ENCODE results near the gene ZCCHC14.
"Not testable (repeated sequence)": the region's sequence is repeated elsewhere in the genome, so short reads cannot be mapped to it uniquely, and the experiment has no call there.

Gene ZCCHC14

GRCh38 chr16:87390641-87391323 is 102.0 kb downstream of the ZCCHC14 start:
- TF ChIP-seq EZH2phosphoT487 (IDR thresholded peaks at IDR 0.05; ENCODE audit: borderline replicate concordance, low read length) = no peak
- TF ChIP-seq CTCF (IDR thresholded peaks at IDR 0.05; ENCODE audit: low read depth, low read length, poor library complexity, severe bottlenecking) = no peak
- no peaks in the 10 kb centered on the region for H3K9me2 ChIP-seq (replicated peaks; ENCODE audit: control insufficient read depth, low read length)
- H3K27ac ChIP-seq (ENCODE audit: low read depth, low read length) = peak overlapping the region; percentile 63; the same call in 1 of the 2 replicates
- H4K20me1 ChIP-seq (ENCODE audit: control insufficient read depth, insufficient read depth, low read depth, low read length) = peaks cover 15% of the 10 kb centered on the region; the same call in 1 of the 2 replicates
- H3K36me3 ChIP-seq (ENCODE audit: control insufficient read depth, low read length) = peaks cover 14% of the 10 kb centered on the region
- H3K4me3 ChIP-seq (ENCODE audit: low read length) = peak overlapping the region; percentile 77
- peaks cover 64% of the 10 kb centered on the region for H3K4me1 ChIP-seq (ENCODE audit: control insufficient read depth, low read length)
- H3K9me3 ChIP-seq (ENCODE audit: control insufficient read depth, insufficient read depth, low read length) = no peaks in the 10 kb centered on the region
- H3K27me3 ChIP-seq (ENCODE audit: control insufficient read depth, low read length) = no peaks in the 10 kb centered on the region
- peaks cover 46% of the 10 kb centered on the region for H3K79me2 ChIP-seq (ENCODE audit: control insufficient read depth, low read length)
- peaks cover 24% of the 10 kb centered on the region for H3F3A ChIP-seq (ENCODE audit: control insufficient read depth, insufficient read depth)
- peak overlapping the region; percentile 97 for H3K4me2 ChIP-seq (ENCODE audit: low read length)

GRCh38 chr16:87389914-87390313 is 102.9 kb downstream of the ZCCHC14 start:
- not testable (repeated sequence) for H3K9me3 ChIP-seq (ENCODE audit: control insufficient read depth, insufficient read depth, low read length); H3K27ac ChIP-seq (ENCODE audit: low read depth, low read length); H3K4me2 ChIP-seq (ENCODE audit: low read length); H3K36me3 ChIP-seq (ENCODE audit: control insufficient read depth, low read length); H3K9me2 ChIP-seq (replicated peaks; ENCODE audit: control insufficient read depth, low read length); H3K27me3 ChIP-seq (ENCODE audit: control insufficient read depth, low read length); H3K4me3 ChIP-seq (ENCODE audit: low read length)
- Histone ChIP-seq H4K20me1 (ENCODE audit: control insufficient read depth, insufficient read depth, low read depth, low read length) (peaks cover 12% of the 10 kb centered on the region; the same call in 1 of the 2 replicates), H3K4me1 (ENCODE audit: control insufficient read depth, low read length) (peaks cover 71% of the 10 kb centered on the region), H3F3A (ENCODE audit: control insufficient read depth, insufficient read depth) (peaks cover 26% of the 10 kb centered on the region), H3K79me2 (ENCODE audit: control insufficient read depth, low read length) (peaks cover 37% of the 10 kb centered on the region)

- Histone ChIP-seq H4K20me1 (ENCODE audit: control insufficient read depth, insufficient read depth, low read depth, low read length) (0 out of 2 replicates have a peak, but pooled peaks cover 8% of the 10 kb centered on the region), H3K9me3 (ENCODE audit: control insufficient read depth, insufficient read depth, low read length) (no peaks in the 10 kb centered on the region), H3K4me3 (ENCODE audit: low read length) (no peak overlapping the region), H3K36me3 (ENCODE audit: control insufficient read depth, low read length) (0 out of 2 replicates have a peak, but pooled peaks cover 2% of the 10 kb centered on the region), H3K79me2 (ENCODE audit: control insufficient read depth, low read length) (peaks cover 36% of the 10 kb centered on the region), H3K9me2 (replicated peaks; ENCODE audit: control insufficient read depth, low read length) (no peaks in the 10 kb centered on the region), H3K4me2 (ENCODE audit: low read length) (peak overlapping the region; percentile 81; the same call in 1 of the 2 replicates), H3K4me1 (ENCODE audit: control insufficient read depth, low read length) (peaks cover 70% of the 10 kb centered on the region), H3K27ac (ENCODE audit: low read depth, low read length) (peak overlapping the region; percentile 85), H3F3A (ENCODE audit: control insufficient read depth, insufficient read depth) (peaks cover 26% of the 10 kb centered on the region), H3K27me3 (ENCODE audit: control insufficient read depth, low read length) (no peaks in the 10 kb centered on the region)
- no peak for TF ChIP-seq CTCF (IDR thresholded peaks at IDR 0.05; ENCODE audit: low read depth, low read length, poor library complexity, severe bottlenecking)
- no peak for TF ChIP-seq EZH2phosphoT487 (IDR thresholded peaks at IDR 0.05; ENCODE audit: borderline replicate concordance, low read length)
These were observed 103.6 kb downstream of the ZCCHC14 start for GRCh38 chr16:87389245-87389644.

GRCh38 chr16:87388818-87389134 is 104.0 kb downstream of the ZCCHC14 start:
- Histone ChIP-seq H3K27me3 (ENCODE audit: control insufficient read depth, low read length) (no peaks in the 10 kb centered on the region), H3K27ac (ENCODE audit: low read depth, low read length) (peak overlapping the region; percentile 85), H3K9me2 (replicated peaks; ENCODE audit: control insufficient read depth, low read length) (no peaks in the 10 kb centered on the region), H3K4me2 (ENCODE audit: low read length) (peak overlapping the region; percentile 81), H4K20me1 (ENCODE audit: control insufficient read depth, insufficient read depth, low read depth, low read length) (0 out of 2 replicates have a peak, but pooled peaks cover 7% of the 10 kb centered on the region), H3K4me1 (ENCODE audit: control insufficient read depth, low read length) (peaks cover 65% of the 10 kb centered on the region), H3K4me3 (ENCODE audit: low read length) (peak overlapping the region; percentile 66), H3K79me2 (ENCODE audit: control insufficient read depth, low read length) (peaks cover 32% of the 10 kb centered on the region), H3F3A (ENCODE audit: control insufficient read depth, insufficient read depth) (peaks cover 26% of the 10 kb centered on the region), H3K36me3 (ENCODE audit: control insufficient read depth, low read length) (0 out of 2 replicates have a peak, but pooled peaks cover 2% of the 10 kb centered on the region), H3K9me3 (ENCODE audit: control insufficient read depth, insufficient read depth, low read length) (no peaks in the 10 kb centered on the region)
- no peak for TF ChIP-seq EZH2phosphoT487 (IDR thresholded peaks at IDR 0.05; ENCODE audit: borderline replicate concordance, low read length)
- TF ChIP-seq CTCF (IDR thresholded peaks at IDR 0.05; ENCODE audit: low read depth, low read length, poor library complexity, severe bottlenecking) = no peak

Data from DOHH2 (cell line).